Activated CD8-positive, alpha-beta memory T cell treated with anti-CD3 and anti-CD28 coated beads, Interleukin-2, amount 50 U/mL, for 24 hours (primary cell): ENCODE data around the gene RHBDF2.
"Not testable (repeated sequence)": the region's sequence is repeated elsewhere in the genome, so short reads cannot be mapped to it uniquely, and the experiment has no call there.

Experiments used
- DNase-seq: peaks from one replicate; pipeline ENCODE4 v3.0.0-alpha.2; 2020; ENCODE audit errors: extremely low read depth

Gene RHBDF2

GRCh38 chr17:76524598-76525512 is 23.6 kb upstream of the RHBDF2 start:
- DNase-seq, result no peak

- DNase-seq, result peak; percentile 43
Measured at GRCh38 chr17:76523084-76524037, 22.1 kb upstream of the RHBDF2 start.

- DNase-seq, result not testable (repeated sequence)
Measured at GRCh38 chr17:76521683-76522082, 20.5 kb upstream of the RHBDF2 start.

GRCh38 chr17:76521262-76521661 is 20.0 kb upstream of the RHBDF2 start:
- DNase-seq, result no peak

- DNase-seq, result no peak
Measured at GRCh38 chr17:76519048-76519966, 18.1 kb upstream of the RHBDF2 start.

GRCh38 chr17:76517638-76518038 is 16.4 kb upstream of the RHBDF2 start:
- no peak for DNase-seq

- DNase-seq, result peak; percentile 63
Measured at GRCh38 chr17:76515274-76515949, 14.2 kb upstream of the RHBDF2 start.

GRCh38 chr17:76514355-76514754 is 13.1 kb upstream of the RHBDF2 start:
- not testable (repeated sequence) for DNase-seq

- DNase-seq, result no peak
Measured at GRCh38 chr17:76513306-76513692, 12.1 kb upstream of the RHBDF2 start.

GRCh38 chr17:76512366-76513305 is 11.4 kb upstream of the RHBDF2 start:
- DNase-seq, result no peak

- DNase-seq, result no peak
Measured at GRCh38 chr17:76511668-76512365, 10.6 kb upstream of the RHBDF2 start.

- DNase-seq, result no peak
Measured at GRCh38 chr17:76510831-76511244, 9.6 kb upstream of the RHBDF2 start.

- DNase-seq, result not testable (repeated sequence)
Measured at GRCh38 chr17:76508472-76509063, 7.3 kb upstream of the RHBDF2 start.

- DNase-seq, result peak; percentile 77
Measured at GRCh38 chr17:76506408-76507345, 5.5 kb upstream of the RHBDF2 start.

- DNase-seq, result no peak
Measured at GRCh38 chr17:76504117-76504516, 2.9 kb upstream of the RHBDF2 start.

- no peak for DNase-seq
Measured at GRCh38 chr17:76502341-76503211, 1.4 kb upstream of the RHBDF2 start.
